Activated CD4-positive, alpha-beta memory T cell treated with anti-CD3 and anti-CD28 coated beads, Interleukin-2, amount 10 ng/mL, durations not matched to agents 7 days and 5 days (primary cell): ENCODE results near the gene C12orf60. TPM values are rescaled to one million over a fixed set of nuclear protein-coding genes. Genes with fewer than 3 reads are reported as not detected.

Source experiments
- CTCF ChIA-PET: fragments of 350-600 bp; sonication (Branson Sonifier 250); formaldehyde crosslinking; loops from one replicate; lab custom pipeline; 2021; ENCODE audit warnings: antibody characterized with exemption, inconsistent platforms; lab: Charles Lee
- POLR2A ChIA-PET: fragments of 350-600 bp; sonication (Branson Sonifier 250); formaldehyde crosslinking; loops from one replicate; lab custom pipeline; 2021; ENCODE audit warnings: antibody characterized with exemption; lab: Charles Lee
- DNase-seq: peaks from one replicate; pipeline ENCODE4 v3.0.0-alpha.2; 2020
- H3K27ac Mint-ChIP-seq: one replicate; pipeline ENCODE4 v1.8.0; 2021; ENCODE audit warnings: mild to moderate bottlenecking, mixed read lengths
- H3K27me3 Mint-ChIP-seq: one replicate; pipeline ENCODE4 v1.8.0; 2021; ENCODE audit warnings: mixed read lengths
- H3K36me3 Mint-ChIP-seq: one replicate; pipeline ENCODE4 v1.8.0; 2021; ENCODE audit warnings: low read depth, mixed read lengths
- H3K4me1 Mint-ChIP-seq: one replicate; pipeline ENCODE4 v1.8.0; 2021; ENCODE audit warnings: mixed read lengths
- H3K4me3 Mint-ChIP-seq: one replicate; pipeline ENCODE4 v1.8.0; 2021; ENCODE audit warnings: mild to moderate bottlenecking, mixed read lengths
- H3K9me3 Mint-ChIP-seq: one replicate; pipeline ENCODE4 v1.8.0; 2021; ENCODE audit warnings: mixed read lengths
- total RNA-seq, 2 experiments: library from RNA; stranded (reverse); gene quantifications; one replicate each; pipeline ENCODE4 v1.2.3, GENCODE V29; 2021

The C12orf60 gene
- total RNA-seq, 2 experiments from 2014 or later: 2.0 to 2.4 TPM

DNA sequence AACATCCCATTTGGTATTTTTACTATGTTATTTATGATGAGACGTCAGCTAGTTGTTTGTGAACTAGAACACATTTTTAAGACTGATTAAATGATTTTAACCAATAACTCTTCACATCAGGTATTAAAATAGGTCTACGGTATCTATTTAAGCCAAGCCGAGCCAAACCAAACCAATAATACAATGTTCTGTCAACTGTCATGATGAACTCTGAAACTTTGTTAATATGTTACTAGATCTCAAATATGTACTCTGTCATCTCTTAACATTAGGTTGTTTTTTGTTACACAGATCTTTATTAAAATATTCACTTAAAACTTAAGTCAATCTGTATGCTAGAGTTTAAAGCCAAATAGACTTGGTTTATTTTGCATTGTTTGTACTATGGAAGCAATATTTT is 38.8 kb downstream of the C12orf60 start:
- H3K4me3 Mint-ChIP-seq: no peak overlapping the region
- POLR2A ChIA-PET: no interaction called here
- H3K9me3 Mint-ChIP-seq: no peaks in the 10 kb centered on the region
- H3K4me1 Mint-ChIP-seq: peaks cover 2% of the 10 kb centered on the region
- CTCF ChIA-PET: no interaction called here
- DNase-seq: no peak
- peaks cover 8% of the 10 kb centered on the region for H3K27me3 Mint-ChIP-seq
- no peaks in the 10 kb centered on the region for H3K36me3 Mint-ChIP-seq
- no peak overlapping the region for H3K27ac Mint-ChIP-seq

DNA sequence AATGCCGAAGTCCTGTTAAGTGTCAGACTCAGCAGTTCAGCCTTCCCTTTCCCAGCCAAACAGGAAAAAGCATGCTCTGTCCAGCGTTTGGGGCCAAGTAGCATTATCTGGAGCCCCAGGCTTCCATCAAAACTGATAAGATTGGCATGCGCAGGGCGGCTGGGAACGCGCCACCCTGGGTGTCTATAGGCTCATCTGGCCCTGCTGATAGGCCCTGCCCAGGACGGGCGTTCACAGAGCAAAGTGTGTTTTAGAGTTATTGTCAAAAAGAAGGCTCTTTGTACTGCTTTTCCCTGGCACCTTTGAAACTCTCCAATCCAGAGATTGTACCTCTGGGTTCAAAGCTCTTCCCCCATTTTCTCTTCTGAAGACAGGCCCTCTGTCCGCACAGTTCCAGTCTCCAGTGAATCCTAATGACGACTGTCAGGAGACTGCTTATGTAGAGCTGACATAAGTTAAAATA is 40.0 kb downstream of the C12orf60 start, which contains the start of gene ART4:
TSS of gene ART4 (minus strand) at position 102 of the 463 bp plus-strand sequence. CDS start 413 bp downstream, outside the sequence.
- Mint-ChIP-seq H3K4me1 (peaks cover 2% of the 10 kb centered on the region), H3K36me3 (no peaks in the 10 kb centered on the region), H3K4me3 (no peak within 1 kb of the TSS), H3K9me3 (no peaks in the 10 kb centered on the region), H3K27me3 (peaks cover 7% of the 10 kb centered on the region), H3K27ac (no peak within 1 kb of the TSS)
- ChIA-PET CTCF (interaction anchor here (1.5 kb wide), 1 partner anchor 11 kb away, joined by 3 read pairs; no protein-coding TSS in a partner anchor), POLR2A (no interaction called here)
- no peak for DNase-seq

- H3K27ac Mint-ChIP-seq: no peak overlapping the region
- no peaks in the 10 kb centered on the region for H3K36me3 Mint-ChIP-seq
- ChIA-PET POLR2A (no interaction called here), CTCF (interaction anchor here (0.7 to 1.0 kb wide), 3 partner anchors 29 to 160 kb away, joined by 3 read pairs; no protein-coding TSS in a partner anchor)
- H3K27me3 Mint-ChIP-seq: peaks cover 3% of the 10 kb centered on the region
- no peaks in the 10 kb centered on the region for H3K9me3 Mint-ChIP-seq
- peaks cover 2% of the 10 kb centered on the region for H3K4me1 Mint-ChIP-seq
- no peak for DNase-seq
- no peak overlapping the region for H3K4me3 Mint-ChIP-seq
Measured at GRCh38 chr12:14844401-14844800, 40.9 kb downstream of the C12orf60 start.

- peaks cover 2% of the 10 kb centered on the region for H3K4me1 Mint-ChIP-seq
- no peaks in the 10 kb centered on the region for H3K9me3 Mint-ChIP-seq
- peak; percentile 39 for DNase-seq
- H3K27ac Mint-ChIP-seq: no peak overlapping the region
- POLR2A ChIA-PET: no interaction called here
- no peaks in the 10 kb centered on the region for H3K36me3 Mint-ChIP-seq
- CTCF ChIA-PET: interaction anchor here (0.6 to 4.4 kb wide), 10 partner anchors 9 to 376 kb away, joined by 3 to 41 read pairs (median 4); partner anchors contain the start of gene RERG
- H3K4me3 Mint-ChIP-seq: no peak overlapping the region
- peaks cover 3% of the 10 kb centered on the region for H3K27me3 Mint-ChIP-seq
Measured at GRCh38 chr12:14845350-14845750, 41.9 kb downstream of the C12orf60 start.

- POLR2A ChIA-PET: no interaction called here
- CTCF ChIA-PET: interaction anchor here (0.6 to 4.4 kb wide), 12 partner anchors 8 to 375 kb away, joined by 3 to 41 read pairs (median 4); partner anchors contain the start of gene RERG
- Mint-ChIP-seq H3K4me1 (peaks cover 2% of the 10 kb centered on the region), H3K9me3 (no peaks in the 10 kb centered on the region), H3K4me3 (no peak overlapping the region), H3K27ac (no peak overlapping the region), H3K36me3 (no peaks in the 10 kb centered on the region), H3K27me3 (peaks cover 1% of the 10 kb centered on the region)
- DNase-seq: no peak
Measured at GRCh38 chr12:14846042-14846587, 42.6 kb downstream of the C12orf60 start.

DNA sequence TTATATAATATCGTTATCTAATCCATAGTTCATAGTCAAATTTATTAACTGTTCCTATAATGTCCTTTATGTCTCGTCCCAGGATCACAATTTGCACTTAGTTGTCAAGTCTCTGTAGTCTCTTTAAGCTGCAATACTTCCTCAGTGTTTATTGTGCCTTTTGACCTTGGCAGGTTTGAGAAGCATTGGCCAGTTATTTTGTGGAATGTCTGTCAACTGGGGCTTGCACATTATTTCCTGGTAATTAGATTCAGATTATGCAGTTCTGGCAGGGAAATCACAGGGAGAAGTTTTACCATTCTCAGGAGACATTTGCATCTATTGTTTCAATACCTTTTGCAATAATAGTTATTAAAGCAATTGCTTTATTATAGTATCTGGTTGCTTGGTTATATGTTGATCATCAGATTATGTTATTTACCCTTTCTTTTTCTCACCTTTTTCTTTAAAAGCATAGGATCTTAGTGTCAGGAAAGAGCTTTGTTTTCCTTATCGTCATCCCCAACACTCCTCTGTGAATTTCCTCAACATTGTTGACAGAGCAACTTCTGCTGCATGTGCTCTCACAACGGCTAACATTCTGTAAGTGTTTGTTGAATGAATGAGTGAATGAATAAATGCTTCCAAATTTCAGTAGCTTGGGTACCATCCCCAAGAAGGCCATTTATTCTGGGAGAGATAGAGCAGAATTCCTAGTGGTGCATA is 43.6 kb downstream of the C12orf60 start:
- no peak for DNase-seq
- no peak overlapping the region for H3K27ac Mint-ChIP-seq
- ChIA-PET POLR2A (interaction anchor here (1.1 kb wide), 1 partner anchor 149 kb away, joined by 4 read pairs; no protein-coding TSS in a partner anchor), CTCF (interaction anchor here (1.1 to 4.4 kb wide), 6 partner anchors 10 to 374 kb away, joined by 3 to 41 read pairs (median 6); partner anchors contain the start of gene RERG)
- no peaks in the 10 kb centered on the region for H3K9me3 Mint-ChIP-seq
- no peak overlapping the region for H3K4me3 Mint-ChIP-seq
- H3K27me3 Mint-ChIP-seq: peaks cover 1% of the 10 kb centered on the region
- no peaks in the 10 kb centered on the region for H3K36me3 Mint-ChIP-seq
- peaks cover 2% of the 10 kb centered on the region for H3K4me1 Mint-ChIP-seq

DNA sequence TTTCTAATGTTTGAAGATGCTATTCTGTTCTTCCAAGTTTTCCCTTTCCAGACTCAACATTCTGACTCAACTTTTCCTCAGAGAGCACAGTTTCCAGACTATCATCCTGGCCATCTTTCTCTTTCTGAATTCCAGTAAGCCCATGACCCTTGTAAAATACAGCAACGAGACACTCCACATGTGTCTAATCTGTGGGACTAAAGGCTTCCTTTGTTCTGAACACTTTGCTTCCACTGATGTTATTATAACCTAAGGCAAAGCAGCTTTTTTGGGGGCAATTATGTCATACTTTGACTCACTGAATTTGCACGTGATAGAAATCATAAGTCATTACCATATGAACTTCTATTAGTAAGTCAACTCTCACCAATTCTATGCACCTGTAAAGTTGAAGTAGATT is 46.2 kb downstream of the C12orf60 start:
- Mint-ChIP-seq H3K36me3 (no peaks in the 10 kb centered on the region), H3K9me3 (no peaks in the 10 kb centered on the region), H3K27ac (no peak overlapping the region), H3K4me1 (peaks cover 2% of the 10 kb centered on the region), H3K4me3 (no peak overlapping the region), H3K27me3 (peaks cover 1% of the 10 kb centered on the region)
- CTCF ChIA-PET: interaction anchor here (4.4 kb wide), 1 partner anchor 146 kb away, joined by 41 read pairs; no protein-coding TSS in a partner anchor
- POLR2A ChIA-PET: no interaction called here
- no peak for DNase-seq

DNA sequence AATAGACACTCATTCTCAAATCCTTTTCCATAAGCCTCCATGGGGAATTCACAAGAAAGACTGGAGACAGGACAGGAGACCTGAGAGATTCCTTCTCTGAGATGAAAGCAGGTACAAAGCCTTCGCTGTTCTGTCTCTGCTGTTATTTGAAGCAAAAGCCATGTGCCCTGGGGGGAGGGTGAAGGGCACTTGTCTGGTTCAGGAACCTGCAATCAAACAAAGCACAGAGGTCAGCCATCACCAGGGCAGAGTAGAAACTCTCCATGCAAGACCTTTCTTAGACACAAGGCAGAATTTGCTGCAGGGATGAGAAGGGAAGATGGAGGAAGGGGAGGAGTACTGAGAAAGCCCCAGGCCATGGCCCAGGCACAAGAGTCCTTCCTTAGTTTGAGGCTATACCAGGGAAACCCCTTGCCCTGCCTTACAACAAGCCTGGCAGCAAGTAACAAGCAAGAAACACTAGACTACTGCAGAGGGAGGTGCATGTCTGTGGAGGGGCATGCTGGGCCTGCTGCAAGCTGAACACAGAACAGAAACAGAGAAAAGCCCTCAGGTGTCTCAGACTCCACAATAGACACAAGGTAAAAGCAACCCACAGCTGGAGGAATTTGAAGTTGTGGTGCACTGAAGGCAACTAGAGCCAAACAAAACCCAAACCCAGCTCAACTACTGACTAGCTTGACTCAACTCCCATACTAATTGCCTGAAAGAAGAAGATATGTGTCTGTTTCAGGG is 47.6 kb downstream of the C12orf60 start:
- no peak overlapping the region for H3K4me3 Mint-ChIP-seq
- ChIA-PET POLR2A (no interaction called here), CTCF (interaction anchor here (0.7 kb wide), 1 partner anchor 357 kb away, joined by 4 read pairs; no protein-coding TSS in a partner anchor)
- H3K9me3 Mint-ChIP-seq: no peaks in the 10 kb centered on the region
- H3K27me3 Mint-ChIP-seq: no peaks in the 10 kb centered on the region
- no peaks in the 10 kb centered on the region for H3K36me3 Mint-ChIP-seq
- no peak for DNase-seq
- H3K4me1 Mint-ChIP-seq: no peaks in the 10 kb centered on the region
- no peak overlapping the region for H3K27ac Mint-ChIP-seq

GRCh38 chr12:14852880-14853279 is 49.4 kb downstream of the C12orf60 start:
- Mint-ChIP-seq H3K27me3 (peaks cover 1% of the 10 kb centered on the region), H3K27ac (no peak overlapping the region), H3K36me3 (no peaks in the 10 kb centered on the region), H3K9me3 (no peaks in the 10 kb centered on the region), H3K4me3 (no peak overlapping the region), H3K4me1 (no peaks in the 10 kb centered on the region)
- DNase-seq: no peak
- POLR2A ChIA-PET: no interaction called here
- CTCF ChIA-PET: no interaction called here

GRCh38 chr12:14853961-14854360 is 50.5 kb downstream of the C12orf60 start:
- ChIA-PET CTCF (interaction anchor here (1.0 kb wide), 1 partner anchor 8 kb away, joined by 4 read pairs; no protein-coding TSS in a partner anchor), POLR2A (no interaction called here)

DNA sequence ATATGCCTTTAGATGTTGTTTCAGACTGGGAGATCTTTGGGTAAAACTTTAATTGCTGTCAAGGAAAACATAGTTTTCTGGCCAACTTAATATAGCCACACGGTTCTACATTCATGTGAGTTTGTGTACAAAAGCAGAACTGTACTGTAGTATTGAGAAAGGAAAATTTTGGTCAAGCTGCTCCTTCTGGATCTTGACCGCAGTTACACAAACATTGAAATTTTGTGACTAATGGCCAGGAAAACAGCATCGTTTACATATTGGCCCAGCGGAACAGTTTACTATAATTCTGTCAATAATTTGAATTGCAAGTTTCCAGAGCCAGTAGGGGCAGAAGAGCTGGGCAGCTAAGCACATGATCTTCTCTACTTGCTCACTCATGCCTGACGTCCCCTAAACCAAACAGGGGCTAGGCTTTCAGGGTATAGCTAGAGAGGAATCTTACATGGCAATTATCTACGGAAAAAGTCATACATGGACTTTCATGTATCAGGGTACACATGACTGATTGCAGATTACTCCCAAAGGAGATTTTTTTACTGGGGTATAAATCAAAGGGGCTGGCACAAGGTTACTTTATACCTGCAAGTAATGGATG is 51.2 kb downstream of the C12orf60 start:
- Mint-ChIP-seq H3K4me1 (no peaks in the 10 kb centered on the region), H3K27ac (no peak overlapping the region), H3K36me3 (no peaks in the 10 kb centered on the region), H3K9me3 (peaks cover 1% of the 10 kb centered on the region), H3K4me3 (no peak overlapping the region), H3K27me3 (peaks cover 1% of the 10 kb centered on the region)
- DNase-seq: no peak
- ChIA-PET CTCF (interaction anchor here (0.9 to 1.0 kb wide), 2 partner anchors 9 to 11 kb away, joined by 3 to 4 read pairs; partner anchors contain the start of gene ART4), POLR2A (no interaction called here)

More at GRCh38 chr12:14853961-14854360, 50.5 kb downstream of the C12orf60 start:
- Mint-ChIP-seq H3K4me3 (no peak overlapping the region), H3K4me1 (no peaks in the 10 kb centered on the region), H3K9me3 (no peaks in the 10 kb centered on the region), H3K27me3 (peaks cover 1% of the 10 kb centered on the region), H3K36me3 (no peaks in the 10 kb centered on the region), H3K27ac (no peak overlapping the region)
- no peak for DNase-seq

GRCh38 chr12:14858513-14858912 is 55.0 kb downstream of the C12orf60 start:
- no peaks in the 10 kb centered on the region for H3K4me1 Mint-ChIP-seq
- CTCF ChIA-PET: no interaction called here
- peaks cover 1% of the 10 kb centered on the region for H3K27me3 Mint-ChIP-seq
- peaks cover 10% of the 10 kb centered on the region for H3K9me3 Mint-ChIP-seq
- POLR2A ChIA-PET: no interaction called here
- DNase-seq: no peak
- H3K4me3 Mint-ChIP-seq: no peak overlapping the region
- no peak overlapping the region for H3K27ac Mint-ChIP-seq
- peaks cover 3% of the 10 kb centered on the region for H3K36me3 Mint-ChIP-seq
